Measurements from ENCODE around the gene SLC45A1. TPM values are rescaled to one million over a fixed set of nuclear protein-coding genes. Genes with fewer than 3 reads are reported as not detected.

SLC45A1 gene
- polyA plus RNA-seq, 3 donors = 0.21 TPM; not detected in 2

GRCh38 chr1:8281843-8282509 is 35.9 kb upstream of the SLC45A1 start:
- Mint-ChIP-seq H3K27ac (peak overlapping the region in 5 of 7 donors; percentile 26 to 78 (median 70)), H3K4me3 (peak overlapping the region; percentile 17 to 80)
- no peak for TF ChIP-seq CTCF (IDR thresholded peaks at IDR 0.05)

GRCh38 chr1:8283058-8283884 is 34.6 kb upstream of the SLC45A1 start:
- Histone ChIP-seq H3K27me3 (ENCODE audit: control insufficient read depth in 2 of 2, insufficient read depth in 2 of 2, low read length in 2 of 2) (no peaks in the 10 kb centered on the region), H3K4me3 (replicated peaks in 1 of 3; ENCODE audit: low read depth in 2 of 3, low read length in 3 of 3) (no peak overlapping the region), H3K4me2 (replicated peaks; ENCODE audit: extremely low read depth, low read length, poor library complexity, severe bottlenecking) (peak overlapping the region; percentile 3), H3K79me2 (ENCODE audit: insufficient read depth, low read length) (no peaks in the 10 kb centered on the region), H2AFZ (ENCODE audit: insufficient read depth, low read depth, low read length, poor library complexity, severe bottlenecking) (peak overlapping the region; percentile 60), H3K36me3 (replicated peaks in 1 of 2; ENCODE audit: control insufficient read depth in 1 of 2, insufficient read depth in 2 of 2, low read length in 2 of 2) (no peaks in the 10 kb centered on the region), H3K9ac (ENCODE audit: insufficient read depth, low read length, poor library complexity, severe bottlenecking) (no peak overlapping the region), H4K20me1 (ENCODE audit: insufficient read depth, low read length) (no peaks in the 10 kb centered on the region), H3K27ac (ENCODE audit: low read depth in 1 of 2, low read length in 2 of 2) (no peak overlapping the region), H3K4me1 (ENCODE audit: control insufficient read depth in 1 of 2, insufficient read depth in 2 of 2, low read length in 2 of 2) (peaks cover 12 to 20% of the 10 kb centered on the region in 2 donors), H3K9me3 (replicated peaks in 1 of 2; ENCODE audit: control insufficient read depth in 1 of 2, insufficient read depth in 1 of 2, low read length in 2 of 2) (no peaks in the 10 kb centered on the region)
- Mint-ChIP-seq H3K4me1 (peaks cover 21% of the 10 kb centered on the region), H3K27ac (peak overlapping the region in 5 of 7 donors; percentile 5 to 78 (median 42)), H3K27me3 (ENCODE audit: low read depth in 3 of 3) (peaks cover 13 to 19% (median 18%) of the 10 kb centered on the region in 3 donors), H3K4me3 (peak overlapping the region in 1 of 2 donors; percentile 77), H3K36me3 (no peaks in the 10 kb centered on the region), H3K9me3 (peaks cover 0 to 3% (median 0%) of the 10 kb centered on the region in 7 donors)
- no peak for TF ChIP-seq CTCF (IDR thresholded peaks at IDR 0.05)
- DNase-seq = peak; percentile 52 to 63 (median 61)
- intact Hi-C loops (cut with micrococcal nuclease) = loop anchor here in 1 of 2 donors (10.0 kb wide), 1 partner anchor 58 kb away; no protein-coding TSS in a partner anchor
- 59% methylated on average over 3 of the region's 14 CpGs for WGBS (ENCODE audit: insufficient coverage)

More at GRCh38 chr1:8281843-8282509, 35.9 kb upstream of the SLC45A1 start:
- peak overlapping the region; percentile 51 for H2AFZ ChIP-seq (ENCODE audit: insufficient read depth, low read depth, low read length, poor library complexity, severe bottlenecking)
- H3K9ac ChIP-seq (ENCODE audit: insufficient read depth, low read length, poor library complexity, severe bottlenecking) = no peak overlapping the region
- 31% methylated on average over 12 of the region's 14 CpGs for WGBS (ENCODE audit: insufficient coverage)
- H3K4me1 Mint-ChIP-seq = peaks cover 21% of the 10 kb centered on the region
- peaks cover 12 to 20% of the 10 kb centered on the region in 2 donors for H3K4me1 ChIP-seq (ENCODE audit: control insufficient read depth in 1 of 2, insufficient read depth in 2 of 2, low read length in 2 of 2)
- H3K9me3 ChIP-seq (replicated peaks in 1 of 2; ENCODE audit: control insufficient read depth in 1 of 2, insufficient read depth in 1 of 2, low read length in 2 of 2) = no peaks in the 10 kb centered on the region
- peak; percentile 8 to 27 (median 26) for DNase-seq
- no peaks in the 10 kb centered on the region for H3K27me3 ChIP-seq (ENCODE audit: control insufficient read depth in 2 of 2, insufficient read depth in 2 of 2, low read length in 2 of 2)
- H3K4me2 ChIP-seq (replicated peaks; ENCODE audit: extremely low read depth, low read length, poor library complexity, severe bottlenecking) = peak overlapping the region; percentile 14
- H3K27me3 Mint-ChIP-seq (ENCODE audit: low read depth in 3 of 3) = peaks cover 13 to 19% (median 18%) of the 10 kb centered on the region in 3 donors
- no peaks in the 10 kb centered on the region for H4K20me1 ChIP-seq (ENCODE audit: insufficient read depth, low read length)
- H3K36me3 Mint-ChIP-seq = no peaks in the 10 kb centered on the region
- H3K27ac ChIP-seq (ENCODE audit: low read depth in 1 of 2, low read length in 2 of 2) = no peak overlapping the region
- H3K36me3 ChIP-seq (replicated peaks in 1 of 2; ENCODE audit: control insufficient read depth in 1 of 2, insufficient read depth in 2 of 2, low read length in 2 of 2) = no peaks in the 10 kb centered on the region
- intact Hi-C loops (cut with micrococcal nuclease) = loop anchor here in 1 of 2 donors (10.0 kb wide), 1 partner anchor 57 kb away; no protein-coding TSS in a partner anchor
- H3K4me3 ChIP-seq (replicated peaks in 1 of 3; ENCODE audit: low read depth in 2 of 3, low read length in 3 of 3) = no peak overlapping the region
- H3K79me2 ChIP-seq (ENCODE audit: insufficient read depth, low read length) = no peaks in the 10 kb centered on the region
- H3K9me3 Mint-ChIP-seq = peaks cover 0 to 5% (median 0%) of the 10 kb centered on the region in 7 donors
